Measurements from ENCODE around the gene CTDP1. TPM values are rescaled to one million over a fixed set of nuclear protein-coding genes. Genes with fewer than 3 reads are reported as not detected.

CTDP1 gene
- total and polyA plus RNA-seq, 7 experiments from 2014 or later = 11.6 to 75.3 (median 41.2) TPM

- H3K27ac Mint-ChIP-seq = no peak overlapping the region
- H3K36me3 ChIP-seq (ENCODE audit: control insufficient read depth in 2 of 3, insufficient read depth in 3 of 3, low read length in 3 of 3) = no peaks in the 10 kb centered on the region
- H3K9me3 Mint-ChIP-seq = no peaks in the 10 kb centered on the region
- DNase-seq = peak; percentile 34 to 74 (median 55)
- H3K36me3 Mint-ChIP-seq = no peaks in the 10 kb centered on the region
- no peak overlapping the region for H3K27ac ChIP-seq (ENCODE audit: low read depth, low read length)
- peak; percentile 87 for ATAC-seq
- H3K4me1 ChIP-seq (ENCODE audit: control insufficient read depth in 2 of 2, insufficient read depth in 2 of 2, low read length in 2 of 2) = peaks cover 4 to 5% of the 10 kb centered on the region in 2 donors
- H3K4me3 ChIP-seq (ENCODE audit: low read length) = no peak overlapping the region
- intact Hi-C loops (cut with micrococcal nuclease) = loop anchor here (1.0 to 5.0 kb wide), 6 partner anchors 35 to 767 kb away; partner anchors contain the start of gene CTDP1 (in 1 of the 2)
- ChIA-PET POLR2A (no interaction called here), CTCF (interaction anchor here (0.6 to 2.2 kb wide), 9 partner anchors 17 to 265 kb away, joined by 3 to 16 read pairs (median 5); no protein-coding TSS in a partner anchor)
- no peaks in the 10 kb centered on the region for H3K27me3 ChIP-seq (ENCODE audit: control insufficient read depth in 2 of 2, insufficient read depth in 2 of 2, low read length in 2 of 2)
- peaks cover 0 to 3% (median 0%) of the 10 kb centered on the region in 7 donors for H3K4me1 Mint-ChIP-seq
- H3K4me3 Mint-ChIP-seq = no peak overlapping the region
- H3K27me3 Mint-ChIP-seq = peaks cover 4 to 13% (median 6%) of the 10 kb centered on the region in 5 donors
- H3K9me3 ChIP-seq (ENCODE audit: control insufficient read depth in 2 of 3, low read length in 3 of 3) = no peaks in the 10 kb centered on the region
These were observed 35.5 kb upstream of the CTDP1 start for GRCh38 chr18:79644006-79644665.

GRCh38 chr18:79644666-79645057, 34.9 kb upstream of the CTDP1 start:
- ChIA-PET POLR2A (no interaction called here), CTCF (interaction anchor here (0.6 to 1.8 kb wide), 7 partner anchors 16 to 268 kb away, joined by 3 to 14 read pairs (median 4); no protein-coding TSS in a partner anchor)
- H3K9me3 ChIP-seq (ENCODE audit: control insufficient read depth in 2 of 3, low read length in 3 of 3) = no peaks in the 10 kb centered on the region
- no peak for ATAC-seq
- intact Hi-C loops (cut with micrococcal nuclease) = loop anchor here (1.0 to 5.0 kb wide), 6 partner anchors 35 to 767 kb away; partner anchors contain the start of gene CTDP1 (in 1 of the 2)
- Mint-ChIP-seq H3K9me3 (no peaks in the 10 kb centered on the region), H3K36me3 (no peaks in the 10 kb centered on the region), H3K27me3 (peaks cover 1 to 7% (median 5%) of the 10 kb centered on the region in 5 donors), H3K27ac (no peak overlapping the region), H3K4me3 (no peak overlapping the region), H3K4me1 (peaks cover 0 to 3% (median 0%) of the 10 kb centered on the region in 7 donors)
- H3K27ac ChIP-seq (ENCODE audit: low read depth, low read length) = no peak overlapping the region
- no peaks in the 10 kb centered on the region for H3K36me3 ChIP-seq (ENCODE audit: control insufficient read depth in 2 of 3, insufficient read depth in 3 of 3, low read length in 3 of 3)
- DNase-seq = no peak
- no peak overlapping the region for H3K4me3 ChIP-seq (ENCODE audit: low read length)
- peaks cover 4 to 5% of the 10 kb centered on the region in 2 donors for H3K4me1 ChIP-seq (ENCODE audit: control insufficient read depth in 2 of 2, insufficient read depth in 2 of 2, low read length in 2 of 2)
- H3K27me3 ChIP-seq (ENCODE audit: control insufficient read depth in 2 of 2, insufficient read depth in 2 of 2, low read length in 2 of 2) = no peaks in the 10 kb centered on the region

- peaks cover 4 to 5% of the 10 kb centered on the region in 2 donors for H3K4me1 ChIP-seq (ENCODE audit: control insufficient read depth in 2 of 2, insufficient read depth in 2 of 2, low read length in 2 of 2)
- ATAC-seq (peak; percentile 18), DNase-seq (no peak)
- H3K36me3 ChIP-seq (ENCODE audit: control insufficient read depth in 2 of 3, insufficient read depth in 3 of 3, low read length in 3 of 3) = no peaks in the 10 kb centered on the region
- CTCF ChIA-PET = interaction anchor here (0.6 to 1.8 kb wide), 3 partner anchors 263 to 268 kb away, joined by 4 to 14 read pairs (median 5); no protein-coding TSS in a partner anchor
- no peaks in the 10 kb centered on the region for H3K9me3 ChIP-seq (ENCODE audit: control insufficient read depth in 2 of 3, low read length in 3 of 3)
- no peak overlapping the region for H3K4me3 ChIP-seq (ENCODE audit: low read length)
- H3K4me3 Mint-ChIP-seq = no peak overlapping the region
- H3K4me1 Mint-ChIP-seq = peaks cover 0 to 3% (median 0%) of the 10 kb centered on the region in 7 donors
- H3K27ac Mint-ChIP-seq = no peak overlapping the region
- no peaks in the 10 kb centered on the region for H3K27me3 ChIP-seq (ENCODE audit: control insufficient read depth in 2 of 2, insufficient read depth in 2 of 2, low read length in 2 of 2)
- no peaks in the 10 kb centered on the region for H3K36me3 Mint-ChIP-seq
- no peak overlapping the region for H3K27ac ChIP-seq (ENCODE audit: low read depth, low read length)
- POLR2A ChIA-PET = no interaction called here
- H3K9me3 Mint-ChIP-seq = no peaks in the 10 kb centered on the region
- peaks cover 0 to 4% (median 0%) of the 10 kb centered on the region in 5 donors for H3K27me3 Mint-ChIP-seq
- intact Hi-C loops (cut with micrococcal nuclease) = loop anchor here in 1 of 2 donors (2.0 kb wide), 1 partner anchor 123 kb away; no protein-coding TSS in a partner anchor
These were observed 34.2 kb upstream of the CTDP1 start for GRCh38 chr18:79645291-79645983.

GRCh38 chr18:79647307-79647706, 32.3 kb upstream of the CTDP1 start:
- H3K36me3 Mint-ChIP-seq = no peaks in the 10 kb centered on the region
- no peaks in the 10 kb centered on the region for H3K36me3 ChIP-seq (ENCODE audit: control insufficient read depth in 2 of 3, insufficient read depth in 3 of 3, low read length in 3 of 3)
- no peaks in the 10 kb centered on the region for H3K9me3 ChIP-seq (ENCODE audit: control insufficient read depth in 2 of 3, low read length in 3 of 3)
- ATAC-seq = no peak
- H3K4me3 ChIP-seq (ENCODE audit: low read length) = no peak overlapping the region
- no peaks in the 10 kb centered on the region for H3K27me3 ChIP-seq (ENCODE audit: control insufficient read depth in 2 of 2, insufficient read depth in 2 of 2, low read length in 2 of 2)
- DNase-seq = no peak
- H3K9me3 Mint-ChIP-seq = no peaks in the 10 kb centered on the region
- H3K4me1 ChIP-seq (ENCODE audit: control insufficient read depth in 2 of 2, insufficient read depth in 2 of 2, low read length in 2 of 2) = peaks cover 4 to 5% of the 10 kb centered on the region in 2 donors
- POLR2A ChIA-PET = no interaction called here
- H3K27ac Mint-ChIP-seq = no peak overlapping the region
- H3K27ac ChIP-seq (ENCODE audit: low read depth, low read length) = no peak overlapping the region
- peaks cover 0 to 3% (median 0%) of the 10 kb centered on the region in 7 donors for H3K4me1 Mint-ChIP-seq
- intact Hi-C loops (cut with micrococcal nuclease) = no loop called here
- H3K4me3 Mint-ChIP-seq = no peak overlapping the region
- peaks cover 0 to 7% (median 0%) of the 10 kb centered on the region in 5 donors for H3K27me3 Mint-ChIP-seq
- CTCF ChIA-PET = interaction anchor here (0.7 kb wide), 1 partner anchor 290 kb away, joined by 3 read pairs; no protein-coding TSS in a partner anchor

GRCh38 chr18:79650959-79651358, 28.6 kb upstream of the CTDP1 start:
- ATAC-seq (no peak), DNase-seq (no peak)
- Mint-ChIP-seq H3K36me3 (peaks cover 0 to 1% (median 0%) of the 10 kb centered on the region in 5 donors), H3K27ac (no peak overlapping the region), H3K4me3 (no peak overlapping the region), H3K27me3 (peaks cover 0 to 27% (median 0%) of the 10 kb centered on the region in 5 donors), H3K9me3 (peaks cover 0 to 7% (median 2%) of the 10 kb centered on the region in 11 donors), H3K4me1 (no peaks in the 10 kb centered on the region)
- no peaks in the 10 kb centered on the region for H3K4me1 ChIP-seq (ENCODE audit: control insufficient read depth in 2 of 2, insufficient read depth in 2 of 2, low read length in 2 of 2)
- no peaks in the 10 kb centered on the region for H3K27me3 ChIP-seq (ENCODE audit: control insufficient read depth in 2 of 2, insufficient read depth in 2 of 2, low read length in 2 of 2)
- H3K27ac ChIP-seq (ENCODE audit: low read depth, low read length) = no peak overlapping the region
- no peaks in the 10 kb centered on the region for H3K9me3 ChIP-seq (ENCODE audit: control insufficient read depth in 2 of 3, low read length in 3 of 3)
- intact Hi-C loops (cut with micrococcal nuclease) = no loop called here
- no peaks in the 10 kb centered on the region for H3K36me3 ChIP-seq (ENCODE audit: control insufficient read depth in 2 of 3, insufficient read depth in 3 of 3, low read length in 3 of 3)
- no peak overlapping the region for H3K4me3 ChIP-seq (ENCODE audit: low read length)
- ChIA-PET POLR2A (no interaction called here), CTCF (no interaction called here)

- ChIA-PET POLR2A (no interaction called here), CTCF (no interaction called here)
- DNase-seq = no peak
- peaks cover 0 to 11% (median 4%) of the 10 kb centered on the region in 11 donors for H3K9me3 Mint-ChIP-seq
- no peaks in the 10 kb centered on the region for H3K27me3 ChIP-seq (ENCODE audit: control insufficient read depth in 2 of 2, insufficient read depth in 2 of 2, low read length in 2 of 2)
- H3K4me1 ChIP-seq (ENCODE audit: control insufficient read depth in 2 of 2, insufficient read depth in 2 of 2, low read length in 2 of 2) = no peaks in the 10 kb centered on the region
- no peak overlapping the region for H3K4me3 Mint-ChIP-seq
- no peak for ATAC-seq
- peaks cover 0 to 34% (median 6%) of the 10 kb centered on the region in 5 donors for H3K27me3 Mint-ChIP-seq
- no peaks in the 10 kb centered on the region for H3K36me3 ChIP-seq (ENCODE audit: control insufficient read depth in 2 of 3, insufficient read depth in 3 of 3, low read length in 3 of 3)
- H3K27ac ChIP-seq (ENCODE audit: low read depth, low read length) = no peak overlapping the region
- no peak overlapping the region for H3K27ac Mint-ChIP-seq
- no peaks in the 10 kb centered on the region for H3K4me1 Mint-ChIP-seq
- H3K9me3 ChIP-seq (ENCODE audit: control insufficient read depth in 2 of 3, low read length in 3 of 3) = no peaks in the 10 kb centered on the region
- H3K36me3 Mint-ChIP-seq = peaks cover 0 to 3% (median 1%) of the 10 kb centered on the region in 5 donors
- no peak overlapping the region for H3K4me3 ChIP-seq (ENCODE audit: low read length)
- intact Hi-C loops (cut with micrococcal nuclease) = no loop called here
These were observed 22.1 kb upstream of the CTDP1 start for GRCh38 chr18:79657342-79657996.

All from naive thymus-derived CD4-positive, alpha-beta T cell (primary cell).